Osteocyte (in vitro differentiated cells): ENCODE measurements around the gene KCNS3. TPM values are rescaled to one million over a fixed set of nuclear protein-coding genes. Genes with fewer than 3 reads are reported as not detected.

Experiments used
- DNase-seq: peaks from one replicate; pipeline ENCODE4 v3.0.0; 2021; ENCODE audit warnings: mixed read lengths; ENCODE audit not compliant: unreplicated experiment; ENCODE audit errors: extremely low spot score
- H3K27ac Mint-ChIP-seq: one replicate; pipeline ENCODE4 v1.8.0; 2021; ENCODE audit warnings: mild to moderate bottlenecking, mixed read lengths; ENCODE audit not compliant: unreplicated experiment
- H3K27me3 Mint-ChIP-seq: one replicate; pipeline ENCODE4 v1.8.0; 2021; ENCODE audit warnings: mixed read lengths; ENCODE audit not compliant: unreplicated experiment
- H3K36me3 Mint-ChIP-seq: one replicate; pipeline ENCODE4 v1.8.0; 2021; ENCODE audit warnings: mixed read lengths; ENCODE audit not compliant: unreplicated experiment
- H3K4me1 Mint-ChIP-seq: one replicate; pipeline ENCODE4 v1.8.0; 2021; ENCODE audit warnings: mixed read lengths; ENCODE audit not compliant: unreplicated experiment
- H3K4me3 Mint-ChIP-seq: one replicate; pipeline ENCODE4 v1.8.0; 2021; ENCODE audit warnings: mild to moderate bottlenecking, moderate library complexity, mixed read lengths; ENCODE audit not compliant: unreplicated experiment
- H3K9me3 Mint-ChIP-seq: one replicate; pipeline ENCODE4 v1.8.0; 2021; ENCODE audit warnings: mixed read lengths; ENCODE audit not compliant: unreplicated experiment
- total RNA-seq: library from RNA; stranded (reverse); gene quantifications from 2 replicates; pipeline ENCODE4 v1.2.1, GENCODE V29; 2021
- TF ChIP-seq, protein P1 (sequence below): fragments of 200-600 bp; sonication (generic); IDR thresholded peaks from 2 replicates; pipeline ENCODE4 v1.5.0; 2021; ENCODE audit warnings: antibody characterized with exemption, mild to moderate bottlenecking, moderate library complexity

Gene KCNS3
- total RNA-seq, 1 donor from 2014 or later, result not detected

DNA sequence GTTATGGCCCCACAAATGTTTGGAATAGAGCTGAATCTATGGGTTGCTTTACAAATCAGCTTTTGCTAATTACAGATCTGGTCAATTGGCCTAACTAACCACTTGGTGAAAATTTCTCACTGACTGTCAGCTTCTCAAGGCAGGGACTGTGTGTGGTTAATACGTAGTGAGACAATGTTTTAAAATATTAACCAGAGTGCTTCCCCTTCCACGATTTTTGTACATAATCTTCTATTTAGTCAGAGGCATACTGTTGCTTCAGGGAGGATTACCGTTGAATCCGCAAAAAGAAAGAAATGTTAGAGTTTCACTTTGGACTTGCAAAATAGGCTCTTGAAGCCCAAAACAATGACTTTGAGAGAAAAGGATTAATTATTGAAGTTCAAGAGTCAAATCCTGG lies 14.9 kb upstream of the KCNS3 start:
- Mint-ChIP-seq H3K27me3 (no peaks in the 10 kb centered on the region), H3K4me3 (no peak overlapping the region), H3K4me1 (no peaks in the 10 kb centered on the region), H3K9me3 (no peaks in the 10 kb centered on the region), H3K27ac (no peak overlapping the region), H3K36me3 (no peaks in the 10 kb centered on the region)
- TF ChIP-seq, protein P1, sequence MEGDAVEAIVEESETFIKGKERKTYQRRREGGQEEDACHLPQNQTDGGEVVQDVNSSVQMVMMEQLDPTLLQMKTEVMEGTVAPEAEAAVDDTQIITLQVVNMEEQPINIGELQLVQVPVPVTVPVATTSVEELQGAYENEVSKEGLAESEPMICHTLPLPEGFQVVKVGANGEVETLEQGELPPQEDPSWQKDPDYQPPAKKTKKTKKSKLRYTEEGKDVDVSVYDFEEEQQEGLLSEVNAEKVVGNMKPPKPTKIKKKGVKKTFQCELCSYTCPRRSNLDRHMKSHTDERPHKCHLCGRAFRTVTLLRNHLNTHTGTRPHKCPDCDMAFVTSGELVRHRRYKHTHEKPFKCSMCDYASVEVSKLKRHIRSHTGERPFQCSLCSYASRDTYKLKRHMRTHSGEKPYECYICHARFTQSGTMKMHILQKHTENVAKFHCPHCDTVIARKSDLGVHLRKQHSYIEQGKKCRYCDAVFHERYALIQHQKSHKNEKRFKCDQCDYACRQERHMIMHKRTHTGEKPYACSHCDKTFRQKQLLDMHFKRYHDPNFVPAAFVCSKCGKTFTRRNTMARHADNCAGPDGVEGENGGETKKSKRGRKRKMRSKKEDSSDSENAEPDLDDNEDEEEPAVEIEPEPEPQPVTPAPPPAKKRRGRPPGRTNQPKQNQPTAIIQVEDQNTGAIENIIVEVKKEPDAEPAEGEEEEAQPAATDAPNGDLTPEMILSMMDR, result no peak
- DNase-seq, result no peak

DNA sequence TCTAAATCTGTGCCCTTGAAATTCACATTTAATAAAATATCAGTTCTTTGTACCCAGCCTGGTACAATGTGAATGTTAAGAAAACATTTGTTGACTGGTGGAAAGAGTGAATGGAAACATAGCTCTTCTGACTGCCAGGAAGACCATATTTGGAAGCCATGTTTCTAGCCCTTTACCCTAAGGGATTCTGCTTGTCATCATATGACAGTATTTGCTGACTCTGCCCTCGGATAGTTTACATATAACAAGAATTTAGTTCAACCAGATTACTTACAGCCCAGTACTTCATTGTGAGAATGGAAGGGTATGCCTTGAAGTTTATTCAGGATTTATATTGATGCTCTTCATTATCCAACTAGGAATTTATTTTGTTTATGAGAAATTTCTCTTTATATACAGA lies 13.8 kb upstream of the KCNS3 start:
- Mint-ChIP-seq H3K9me3 (no peaks in the 10 kb centered on the region), H3K27ac (no peak overlapping the region), H3K36me3 (no peaks in the 10 kb centered on the region), H3K4me3 (no peak overlapping the region), H3K27me3 (no peaks in the 10 kb centered on the region), H3K4me1 (no peaks in the 10 kb centered on the region)
- TF ChIP-seq, protein P1, result no peak
- DNase-seq, result no peak

DNA sequence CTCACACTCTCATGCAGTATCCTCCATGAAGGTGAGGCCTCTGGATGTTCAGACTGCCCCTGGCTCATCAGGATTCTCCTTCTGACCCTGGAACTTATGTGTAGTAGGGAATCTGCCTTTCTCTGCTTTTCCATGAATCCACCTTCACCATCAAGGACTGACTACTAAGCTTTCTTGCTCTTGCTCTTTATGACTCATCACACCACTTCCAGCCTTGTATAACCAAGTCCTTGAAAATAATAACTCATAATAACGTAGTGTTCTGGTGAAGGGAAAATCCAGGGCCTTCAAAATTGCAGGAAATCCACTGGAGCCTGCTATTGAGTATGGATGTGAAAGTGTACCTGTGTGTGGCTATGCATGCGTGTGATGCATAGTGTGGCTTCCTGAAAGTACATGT lies 11.3 kb upstream of the KCNS3 start:
- no peaks in the 10 kb centered on the region for H3K9me3 Mint-ChIP-seq
- DNase-seq, result no peak
- no peak overlapping the region for H3K27ac Mint-ChIP-seq
- no peaks in the 10 kb centered on the region for H3K36me3 Mint-ChIP-seq
- TF ChIP-seq, protein P1, result no peak
- H3K27me3 Mint-ChIP-seq, result no peaks in the 10 kb centered on the region
- H3K4me1 Mint-ChIP-seq, result no peaks in the 10 kb centered on the region
- no peak overlapping the region for H3K4me3 Mint-ChIP-seq

DNA sequence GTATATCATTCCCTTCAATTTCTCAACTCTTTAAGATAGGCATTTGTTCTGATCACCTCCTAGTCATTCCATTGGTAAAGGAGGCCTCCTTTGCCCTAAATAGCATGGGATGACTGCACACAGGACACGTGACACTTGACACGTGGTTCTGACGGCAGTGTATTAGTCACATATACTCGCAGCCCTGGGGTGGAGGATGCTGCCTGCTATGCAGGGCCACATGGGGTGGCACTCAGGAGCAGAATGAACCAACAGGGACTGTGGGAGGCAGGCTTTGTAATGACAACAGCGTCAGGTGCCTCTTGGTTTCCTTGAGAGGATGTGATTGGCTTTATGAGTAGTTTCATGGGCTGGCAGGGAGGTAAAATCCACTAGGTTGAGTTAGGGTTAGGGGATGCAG lies 9.3 kb upstream of the KCNS3 start:
- no peaks in the 10 kb centered on the region for H3K27me3 Mint-ChIP-seq
- H3K4me1 Mint-ChIP-seq, result no peaks in the 10 kb centered on the region
- H3K9me3 Mint-ChIP-seq, result no peaks in the 10 kb centered on the region
- H3K4me3 Mint-ChIP-seq, result no peak overlapping the region
- no peak overlapping the region for H3K27ac Mint-ChIP-seq
- DNase-seq, result no peak
- no peaks in the 10 kb centered on the region for H3K36me3 Mint-ChIP-seq
- TF ChIP-seq, protein P1, result no peak

DNA sequence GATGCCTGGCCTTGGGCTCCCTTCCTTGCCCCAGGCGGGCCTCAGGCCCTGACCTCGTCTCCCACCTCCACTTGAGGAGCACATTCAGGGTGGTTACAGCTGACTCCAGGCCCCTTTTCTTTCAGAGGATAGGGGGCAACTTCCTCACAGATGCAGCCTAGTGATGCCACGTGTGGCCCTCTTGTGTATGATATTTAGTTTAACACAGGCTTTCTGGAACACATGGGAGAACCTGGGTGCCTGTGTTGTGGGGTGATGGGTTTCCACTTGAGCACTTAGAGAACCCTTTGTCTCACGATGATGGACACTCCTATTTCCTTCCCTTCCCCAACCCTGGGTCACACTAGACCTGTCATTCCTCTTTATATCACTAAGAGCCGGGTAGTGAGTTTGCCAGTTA lies 6.8 kb upstream of the KCNS3 start:
- Mint-ChIP-seq H3K4me3 (no peak overlapping the region), H3K36me3 (no peaks in the 10 kb centered on the region), H3K27ac (no peak overlapping the region), H3K27me3 (peaks cover 15% of the 10 kb centered on the region), H3K4me1 (no peaks in the 10 kb centered on the region), H3K9me3 (no peaks in the 10 kb centered on the region)
- no peak for DNase-seq
- TF ChIP-seq, protein P1, result no peak
